Measurements from ENCODE around the gene AURKB. TPM values are rescaled to one million over a fixed set of nuclear protein-coding genes. Genes with fewer than 3 reads are reported as not detected.

The AURKB gene
- total RNA-seq, 2 donors from 2014 or later = 90.5 to 122 TPM

DNA sequence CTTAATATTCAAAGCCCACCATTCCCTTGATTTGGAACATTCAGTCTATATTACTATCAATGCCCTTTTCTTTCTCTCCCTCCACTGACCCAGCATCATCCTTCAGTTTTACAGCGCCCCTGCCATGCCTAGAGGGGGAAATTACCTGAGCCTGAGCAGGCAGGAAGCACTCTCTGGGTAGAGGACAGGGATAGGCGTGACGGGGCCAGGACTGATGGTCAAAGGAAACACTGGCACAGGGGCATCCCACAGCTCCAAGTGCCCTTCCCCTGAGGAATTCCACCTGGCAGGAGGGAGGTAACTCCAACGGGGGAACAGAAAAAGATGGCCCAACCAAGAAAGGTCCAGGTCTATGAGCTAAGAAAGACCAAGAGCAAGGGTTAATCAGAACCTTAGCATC lies 27.5 kb upstream of the AURKB start:
- Histone ChIP-seq H3K9me3 (ENCODE audit: control insufficient read depth, low read length) (no peaks in the 10 kb centered on the region), H3K4me1 (ENCODE audit: control insufficient read depth, insufficient read depth, low read length) (no peaks in the 10 kb centered on the region), H3K9ac (ENCODE audit: extremely low read depth, low read length, poor library complexity, severe bottlenecking) (no peak overlapping the region), H3K36me3 (ENCODE audit: control insufficient read depth, insufficient read depth, low read length) (peaks cover 77% of the 10 kb centered on the region), H3K27me3 (ENCODE audit: control insufficient read depth, insufficient read depth, low read length, poor library complexity, severe bottlenecking) (no peaks in the 10 kb centered on the region), H3K4me3 (ENCODE audit: low read length) (no peak overlapping the region), H3K27ac (ENCODE audit: low read depth, low read length) (no peak overlapping the region)
- no peaks in the 10 kb centered on the region for H3K27me3 Mint-ChIP-seq (ENCODE audit: insufficient read depth)
- H3K4me1 Mint-ChIP-seq = no peaks in the 10 kb centered on the region
- peaks cover 57% of the 10 kb centered on the region for H3K36me3 Mint-ChIP-seq (ENCODE audit: low read depth)
- no peaks in the 10 kb centered on the region for H3K9me3 Mint-ChIP-seq
- H3K27ac Mint-ChIP-seq = no peak overlapping the region
- DNase-seq = no peak
- TF ChIP-seq, protein P1, sequence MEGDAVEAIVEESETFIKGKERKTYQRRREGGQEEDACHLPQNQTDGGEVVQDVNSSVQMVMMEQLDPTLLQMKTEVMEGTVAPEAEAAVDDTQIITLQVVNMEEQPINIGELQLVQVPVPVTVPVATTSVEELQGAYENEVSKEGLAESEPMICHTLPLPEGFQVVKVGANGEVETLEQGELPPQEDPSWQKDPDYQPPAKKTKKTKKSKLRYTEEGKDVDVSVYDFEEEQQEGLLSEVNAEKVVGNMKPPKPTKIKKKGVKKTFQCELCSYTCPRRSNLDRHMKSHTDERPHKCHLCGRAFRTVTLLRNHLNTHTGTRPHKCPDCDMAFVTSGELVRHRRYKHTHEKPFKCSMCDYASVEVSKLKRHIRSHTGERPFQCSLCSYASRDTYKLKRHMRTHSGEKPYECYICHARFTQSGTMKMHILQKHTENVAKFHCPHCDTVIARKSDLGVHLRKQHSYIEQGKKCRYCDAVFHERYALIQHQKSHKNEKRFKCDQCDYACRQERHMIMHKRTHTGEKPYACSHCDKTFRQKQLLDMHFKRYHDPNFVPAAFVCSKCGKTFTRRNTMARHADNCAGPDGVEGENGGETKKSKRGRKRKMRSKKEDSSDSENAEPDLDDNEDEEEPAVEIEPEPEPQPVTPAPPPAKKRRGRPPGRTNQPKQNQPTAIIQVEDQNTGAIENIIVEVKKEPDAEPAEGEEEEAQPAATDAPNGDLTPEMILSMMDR (conservative IDR thresholded peaks at IDR 0.05) = no peak
- 88 to 97% methylated on average over 4 of the region's 4 CpGs for WGBS, 2 experiments (ENCODE audit: insufficient coverage in 1 of 2, insufficient read length in 1 of 2)
- H3K4me3 Mint-ChIP-seq = no peak overlapping the region

DNA sequence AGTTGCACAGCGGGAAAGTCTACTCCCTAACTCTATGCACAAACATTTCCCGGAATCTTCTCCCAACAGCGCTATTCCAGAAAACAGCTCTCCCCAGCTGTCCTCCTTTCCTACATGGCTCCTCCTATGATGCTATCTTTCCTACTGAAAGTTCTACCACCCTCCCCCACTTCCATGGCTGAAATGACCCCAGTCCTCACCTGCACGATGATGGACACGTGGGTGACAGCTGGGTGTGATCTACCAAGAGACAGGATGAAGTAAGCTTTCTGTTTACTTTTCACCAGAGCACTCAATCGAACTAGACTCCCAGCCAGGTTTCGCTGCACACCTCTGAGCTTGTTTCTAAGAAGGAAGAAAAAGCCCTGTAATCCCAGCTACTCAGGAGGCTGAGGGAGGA lies 26.8 kb upstream of the AURKB start:
- no peaks in the 10 kb centered on the region for H3K4me1 Mint-ChIP-seq
- no peak overlapping the region for H3K4me3 ChIP-seq (ENCODE audit: low read length)
- DNase-seq = no peak
- no peaks in the 10 kb centered on the region for H3K9me3 Mint-ChIP-seq
- TF ChIP-seq, protein P1 (conservative IDR thresholded peaks at IDR 0.05) = no peak
- H3K27ac ChIP-seq (ENCODE audit: low read depth, low read length) = no peak overlapping the region
- H3K4me1 ChIP-seq (ENCODE audit: control insufficient read depth, insufficient read depth, low read length) = no peaks in the 10 kb centered on the region
- 97 to 98% methylated on average over 5 to 7 of the region's 7 CpGs for WGBS, 2 experiments (ENCODE audit: insufficient coverage in 1 of 2, insufficient read length in 1 of 2)
- H3K27ac Mint-ChIP-seq = no peak overlapping the region
- no peak overlapping the region for H3K4me3 Mint-ChIP-seq
- H3K9me3 ChIP-seq (ENCODE audit: control insufficient read depth, low read length) = no peaks in the 10 kb centered on the region
- H3K36me3 ChIP-seq (ENCODE audit: control insufficient read depth, insufficient read depth, low read length) = peaks cover 84% of the 10 kb centered on the region
- H3K27me3 Mint-ChIP-seq (ENCODE audit: insufficient read depth) = no peaks in the 10 kb centered on the region
- H3K9ac ChIP-seq (ENCODE audit: extremely low read depth, low read length, poor library complexity, severe bottlenecking) = no peak overlapping the region
- H3K36me3 Mint-ChIP-seq (ENCODE audit: low read depth) = peaks cover 63% of the 10 kb centered on the region
- no peaks in the 10 kb centered on the region for H3K27me3 ChIP-seq (ENCODE audit: control insufficient read depth, insufficient read depth, low read length, poor library complexity, severe bottlenecking)

DNA sequence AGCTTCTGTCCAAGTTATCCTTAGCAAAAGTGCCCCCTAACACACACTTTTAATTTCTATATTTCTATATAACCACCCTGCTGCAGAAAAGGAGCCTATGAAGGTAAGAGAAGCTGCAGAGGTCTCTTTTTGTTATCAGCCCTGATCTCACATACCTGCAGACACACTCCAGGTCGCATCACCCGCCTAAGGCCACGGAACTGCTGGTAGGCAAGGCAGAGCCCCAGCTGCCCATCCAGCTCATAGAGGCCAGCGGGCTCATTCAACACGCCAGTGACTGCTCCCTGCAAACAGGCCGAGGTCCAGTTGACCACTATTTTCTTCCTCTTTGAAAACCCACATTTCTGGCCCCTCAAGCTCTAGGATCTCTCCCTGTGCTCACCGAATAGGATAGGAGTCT lies 25.3 kb upstream of the AURKB start:
- no peaks in the 10 kb centered on the region for H3K27me3 ChIP-seq (ENCODE audit: control insufficient read depth, insufficient read depth, low read length, poor library complexity, severe bottlenecking)
- peaks cover 86% of the 10 kb centered on the region for H3K36me3 ChIP-seq (ENCODE audit: control insufficient read depth, insufficient read depth, low read length)
- 93 to 98% methylated on average over 5 to 7 of the region's 7 CpGs for WGBS, 2 experiments (ENCODE audit: insufficient coverage in 1 of 2, insufficient read length in 1 of 2)
- Mint-ChIP-seq H3K36me3 (ENCODE audit: low read depth) (peaks cover 75% of the 10 kb centered on the region), H3K4me3 (no peak overlapping the region), H3K27me3 (ENCODE audit: insufficient read depth) (no peaks in the 10 kb centered on the region), H3K27ac (no peak overlapping the region), H3K4me1 (no peaks in the 10 kb centered on the region), H3K9me3 (no peaks in the 10 kb centered on the region)
- no peak overlapping the region for H3K9ac ChIP-seq (ENCODE audit: extremely low read depth, low read length, poor library complexity, severe bottlenecking)
- no peaks in the 10 kb centered on the region for H3K4me1 ChIP-seq (ENCODE audit: control insufficient read depth, insufficient read depth, low read length)
- TF ChIP-seq, protein P1 (conservative IDR thresholded peaks at IDR 0.05) = no peak
- DNase-seq = no peak
- no peaks in the 10 kb centered on the region for H3K9me3 ChIP-seq (ENCODE audit: control insufficient read depth, low read length)
- no peak overlapping the region for H3K4me3 ChIP-seq (ENCODE audit: low read length)
- no peak overlapping the region for H3K27ac ChIP-seq (ENCODE audit: low read depth, low read length)
